GM19438 (cell line): ENCODE results near the gene NPB.

Experiments used
- ATAC-seq: cut with Tn5 transposase; IDR thresholded peaks from one replicate; pipeline ENCODE4 v1.9.1; 2021; ENCODE audit warnings: low read depth; ENCODE audit not compliant: unreplicated experiment

The NPB gene

DNA sequence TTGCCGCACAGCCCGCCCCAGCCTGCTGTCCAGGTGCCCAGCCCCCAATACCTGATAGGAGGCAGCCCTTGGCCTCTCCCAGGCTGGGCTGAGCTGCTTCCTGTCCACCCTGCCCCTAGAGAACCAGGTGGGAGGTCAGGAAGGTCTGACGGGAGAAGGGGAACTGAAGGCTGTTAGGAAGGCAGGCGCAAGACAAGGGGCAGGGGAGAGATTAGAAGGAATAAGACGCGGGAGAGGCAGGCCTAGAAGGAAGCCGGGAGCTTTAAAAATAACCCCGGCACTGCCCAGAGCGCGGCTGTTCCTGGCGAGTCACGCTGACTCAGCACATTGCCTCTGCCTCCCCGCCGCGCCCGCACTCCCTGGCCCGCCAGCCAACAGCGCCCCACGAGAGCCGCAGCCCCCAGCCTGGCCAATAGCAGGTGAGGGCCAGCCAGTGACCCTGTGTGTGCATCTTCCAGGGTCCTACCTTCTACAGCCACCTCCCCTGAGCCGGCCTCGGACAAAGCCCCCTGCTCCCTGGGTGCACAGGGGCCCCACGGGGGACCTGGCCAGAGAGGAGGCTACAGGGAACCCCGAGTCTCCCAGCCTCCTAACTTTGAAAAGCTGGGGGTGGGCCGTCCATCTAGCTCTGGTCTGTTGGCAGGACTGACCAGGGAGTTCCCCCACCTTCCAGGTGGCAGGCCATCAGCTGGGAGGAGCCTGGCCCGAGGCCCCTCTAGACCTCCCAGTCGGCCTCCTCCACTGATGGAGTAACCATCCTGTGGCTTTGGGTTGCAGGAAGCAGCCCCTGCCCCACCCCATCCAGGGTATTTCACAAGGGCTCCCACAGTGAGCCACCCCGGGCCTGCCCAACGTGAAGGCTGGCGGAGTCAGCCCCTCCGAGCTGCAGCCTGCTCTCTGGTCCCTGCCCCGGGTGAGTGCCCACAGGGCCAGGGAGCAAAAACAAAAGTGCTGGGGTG, 21.5 kb downstream of the NPB start:
- no peak for ATAC-seq

- no peak for ATAC-seq
These were observed 22.8 kb downstream of the NPB start for GRCh38 chr17:81924557-81925532.

- no peak for ATAC-seq
These were observed 23.9 kb downstream of the NPB start for GRCh38 chr17:81925860-81926450.

DNA sequence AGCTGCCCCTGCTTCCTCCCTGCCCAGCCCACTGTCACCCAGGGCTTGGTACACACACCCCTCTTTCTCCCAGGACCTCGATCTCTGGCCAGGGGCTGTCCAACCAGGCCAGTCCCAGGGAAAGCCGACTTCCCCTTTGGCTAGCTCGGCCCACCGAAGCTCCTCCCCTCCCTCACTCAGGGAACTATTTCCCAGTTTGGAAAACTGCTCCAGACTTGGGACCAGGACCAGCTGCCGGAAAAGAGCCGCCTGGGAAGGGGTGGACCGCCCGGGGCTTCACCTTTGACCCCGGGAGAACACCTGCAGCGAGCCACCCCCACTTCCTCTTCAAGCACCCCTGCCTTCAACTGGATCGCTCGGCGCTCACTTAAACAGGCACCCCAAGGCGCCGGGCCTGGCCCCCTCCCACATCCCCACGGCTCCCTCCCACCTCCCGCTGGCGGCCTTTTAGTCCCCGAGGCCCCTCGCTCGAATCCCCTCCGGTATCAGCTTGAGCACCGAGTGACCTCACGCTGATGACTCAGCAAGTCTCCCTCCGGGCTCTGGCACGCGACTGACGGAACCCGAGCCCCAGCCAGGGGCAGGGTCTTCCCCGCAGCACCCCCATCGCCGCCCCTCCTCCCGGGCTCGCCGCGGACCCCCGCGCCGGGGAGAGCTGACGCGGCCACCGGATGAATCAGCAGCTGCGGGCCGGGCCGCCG, 24.6 kb downstream of the NPB start:
- ATAC-seq: peak; percentile 16

- ATAC-seq: peak; percentile 19
These were observed 25.2 kb downstream of the NPB start for GRCh38 chr17:81927152-81927652.

GRCh38 chr17:81927653-81928543, 25.9 kb downstream of the NPB start, which contains the start of gene MAFG:
Gene MAFG (minus strand): TSS chr17:81927735. CDS start chr17:81923185, 4,550 bp downstream.
- ATAC-seq: peak; percentile 42

DNA sequence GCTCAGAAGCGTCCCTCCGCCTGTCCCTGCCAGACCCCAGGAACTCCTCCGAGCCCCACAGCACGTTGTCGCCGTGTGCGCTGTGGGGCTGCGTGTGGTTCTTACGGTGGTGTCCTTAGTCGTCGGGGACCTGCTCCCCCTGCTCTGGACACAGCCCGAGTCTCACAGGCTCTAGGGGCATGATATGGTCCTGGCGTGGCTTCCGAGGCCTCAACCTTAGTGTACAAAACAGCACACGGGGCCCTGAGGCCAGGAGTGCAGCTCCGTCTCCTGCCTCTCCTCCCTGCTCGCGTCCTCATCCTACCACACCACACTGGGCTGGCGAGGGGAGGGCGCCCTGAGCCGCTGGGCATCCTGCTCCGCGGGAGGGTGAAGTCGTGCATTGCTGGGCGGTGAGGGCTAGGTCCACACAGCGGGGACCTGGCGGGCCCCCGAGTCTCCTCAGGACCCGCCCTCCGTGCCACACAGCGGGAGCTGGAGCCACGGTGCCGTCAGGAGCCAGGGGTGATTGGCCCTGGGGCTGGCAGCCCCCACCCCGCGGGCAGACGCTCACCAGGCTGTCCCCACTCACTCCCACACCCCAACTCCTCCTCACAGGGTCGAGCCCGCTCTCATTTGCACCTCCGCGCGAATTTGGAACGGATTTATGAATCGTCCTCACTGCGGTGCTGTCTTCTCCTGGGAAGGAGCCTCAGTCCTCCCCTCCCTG, 26.7 kb downstream of the NPB start:
- no peak for ATAC-seq

GRCh38 chr17:81929253-81930141, 27.5 kb downstream of the NPB start:
- ATAC-seq: no peak

DNA sequence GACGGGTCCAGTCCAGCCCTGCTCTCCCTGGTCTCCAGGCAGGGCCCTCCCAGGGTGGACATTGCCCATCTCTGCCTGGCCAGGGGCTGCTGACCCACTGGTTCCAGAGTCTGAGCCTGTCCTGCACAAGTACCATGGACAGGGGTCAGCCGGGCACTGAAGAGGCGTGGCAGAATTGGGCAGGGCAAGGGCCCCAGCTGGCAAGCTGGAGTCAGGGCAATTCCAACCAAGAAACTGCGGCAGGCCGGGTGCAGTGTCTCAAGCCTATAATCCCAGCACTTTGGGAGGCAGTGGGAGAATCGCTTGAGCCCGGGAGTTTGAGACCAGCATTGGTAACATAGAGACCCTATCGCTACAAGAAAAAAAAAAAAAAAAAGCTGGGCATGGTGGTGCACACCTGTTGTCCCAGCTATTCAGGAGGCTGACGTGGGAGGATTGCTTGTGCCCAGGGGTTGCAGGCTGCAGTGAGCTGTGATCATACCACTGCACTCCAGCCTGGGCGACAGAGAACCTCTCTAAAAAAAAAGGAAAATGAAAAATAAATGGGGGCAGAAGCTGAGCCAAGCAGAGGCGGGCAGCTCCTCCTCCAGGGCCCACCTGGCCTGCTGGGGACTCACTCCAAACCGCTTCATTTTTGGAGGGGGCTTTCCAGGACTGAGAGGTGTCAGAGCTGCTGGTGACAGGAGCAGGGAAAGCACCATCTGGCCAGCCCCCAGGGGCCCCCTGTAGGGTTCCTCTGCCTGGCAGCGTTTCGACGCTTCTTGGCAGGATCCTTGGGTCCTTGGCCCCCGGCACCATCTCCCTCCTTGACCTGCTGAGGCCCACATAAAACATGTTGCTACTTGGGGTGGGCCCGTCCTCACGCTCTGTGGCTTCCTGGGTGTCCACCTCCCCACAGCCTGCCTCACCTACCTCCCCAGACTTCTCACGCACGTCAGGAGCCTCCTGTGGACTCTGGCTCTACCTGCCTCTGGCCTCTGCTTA, 28.4 kb downstream of the NPB start:
- no peak for ATAC-seq

DNA sequence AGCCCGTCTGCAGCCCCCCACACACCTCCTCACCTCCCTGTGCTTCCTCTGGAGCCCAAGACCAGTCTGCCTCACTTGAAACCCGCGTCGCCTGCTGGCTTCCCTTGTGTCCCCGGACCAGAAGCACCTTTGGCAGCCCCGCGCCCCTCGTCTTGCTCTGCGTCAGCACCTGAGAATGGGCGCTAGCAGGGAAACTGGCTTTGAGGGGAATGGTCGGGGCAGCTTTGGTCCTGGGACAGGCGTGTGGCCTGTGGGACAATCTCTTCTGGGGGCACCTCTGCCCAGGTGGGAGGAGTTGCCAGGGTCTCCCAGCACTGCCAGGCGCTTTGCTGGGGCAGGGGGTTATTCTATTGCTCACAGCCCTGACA, 29.1 kb downstream of the NPB start:
- no peak for ATAC-seq

DNA sequence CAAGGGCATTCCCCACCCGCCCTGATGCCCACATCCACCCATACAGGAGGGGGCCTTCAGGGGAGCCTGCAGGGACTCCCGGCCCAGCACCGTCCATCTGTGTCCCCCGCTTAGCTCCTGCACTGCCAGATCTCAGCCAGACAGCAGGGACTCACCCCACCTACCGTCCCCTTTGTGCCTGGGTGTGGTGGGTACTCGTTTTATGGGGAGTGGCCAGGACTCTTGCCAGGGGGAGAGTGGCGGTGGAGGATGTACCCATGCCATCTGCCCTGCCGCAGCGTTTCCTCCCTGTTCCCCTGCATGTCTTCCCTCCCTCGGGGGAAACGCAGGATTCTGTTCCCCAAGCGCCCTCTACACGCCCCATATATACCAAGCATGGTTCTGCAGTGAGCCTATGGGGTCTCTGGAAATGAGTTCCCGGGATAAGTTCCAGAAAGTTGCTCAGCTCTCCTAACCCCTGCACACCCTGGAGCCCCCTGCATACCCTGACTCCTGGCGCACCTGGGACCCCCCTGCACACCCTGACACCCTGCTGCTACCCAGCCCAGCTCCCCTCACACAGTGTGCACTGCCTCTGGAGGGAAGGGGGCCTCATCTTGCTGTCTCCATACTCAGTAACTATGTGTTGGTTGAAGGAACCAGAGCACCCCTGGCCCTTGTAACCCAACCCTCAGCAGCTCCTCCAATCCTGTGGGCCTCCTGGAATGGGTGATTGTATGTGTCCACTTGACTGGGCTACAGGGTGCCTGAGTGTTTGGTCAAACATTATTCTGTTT, 29.7 kb downstream of the NPB start:
- ATAC-seq: no peak

DNA sequence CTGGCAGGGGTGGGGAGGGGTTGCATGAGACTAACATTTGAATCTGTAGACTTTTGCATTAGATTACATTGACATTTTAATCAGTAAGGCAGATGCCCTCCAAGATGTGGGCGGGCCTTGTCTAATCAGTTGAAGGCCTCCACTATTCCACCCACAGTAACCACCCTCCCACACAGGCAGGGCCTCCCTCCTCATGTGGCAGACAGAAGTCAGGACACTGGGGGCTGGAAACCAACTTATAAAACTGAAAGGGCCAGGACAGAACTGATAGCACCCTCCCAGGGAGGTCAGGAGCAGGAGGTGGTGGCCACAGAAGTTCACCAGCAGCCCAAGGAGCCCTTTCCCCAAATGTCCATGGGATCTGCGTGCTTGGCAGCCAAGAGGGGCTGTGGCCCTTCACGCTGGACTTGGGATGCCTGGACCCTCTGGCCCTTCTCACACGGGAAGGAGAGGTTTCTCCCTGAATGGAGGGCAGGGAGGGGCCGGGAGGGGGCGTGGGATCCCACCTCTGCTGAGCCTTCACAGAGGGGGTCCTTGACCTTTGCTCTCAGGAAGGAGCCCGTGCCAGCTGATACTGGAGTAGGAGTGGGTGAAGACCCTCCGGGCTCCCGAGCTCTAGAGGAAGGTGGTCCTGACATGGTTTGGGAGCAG, 30.4 kb downstream of the NPB start:
- no peak for ATAC-seq

DNA sequence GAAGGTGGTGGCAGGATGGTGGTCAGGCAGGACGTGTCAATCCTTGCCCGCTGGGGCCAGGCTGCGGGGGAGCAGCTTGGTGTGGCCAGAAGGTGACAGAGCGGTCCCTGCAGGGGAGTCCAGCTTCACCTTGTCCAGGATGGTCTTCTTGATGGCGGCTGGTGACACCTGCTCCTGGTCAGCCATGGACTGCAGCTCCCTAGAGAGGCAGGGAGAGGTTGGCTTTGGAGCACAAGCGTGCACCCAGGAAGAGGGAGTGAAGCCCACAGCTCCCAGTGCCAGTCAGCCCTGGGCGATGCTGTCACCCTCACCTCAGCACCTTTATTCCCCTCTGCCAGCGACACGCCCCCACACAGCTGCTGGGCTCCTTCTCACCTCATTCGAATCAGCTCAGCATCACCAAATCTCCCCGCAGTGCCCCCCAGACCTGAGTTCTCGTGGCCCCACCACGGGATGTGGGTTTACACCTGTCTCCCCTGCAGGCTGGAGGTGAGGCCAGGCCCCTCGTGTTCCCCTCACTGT, 31.2 kb downstream of the NPB start:
- no peak for ATAC-seq

DNA sequence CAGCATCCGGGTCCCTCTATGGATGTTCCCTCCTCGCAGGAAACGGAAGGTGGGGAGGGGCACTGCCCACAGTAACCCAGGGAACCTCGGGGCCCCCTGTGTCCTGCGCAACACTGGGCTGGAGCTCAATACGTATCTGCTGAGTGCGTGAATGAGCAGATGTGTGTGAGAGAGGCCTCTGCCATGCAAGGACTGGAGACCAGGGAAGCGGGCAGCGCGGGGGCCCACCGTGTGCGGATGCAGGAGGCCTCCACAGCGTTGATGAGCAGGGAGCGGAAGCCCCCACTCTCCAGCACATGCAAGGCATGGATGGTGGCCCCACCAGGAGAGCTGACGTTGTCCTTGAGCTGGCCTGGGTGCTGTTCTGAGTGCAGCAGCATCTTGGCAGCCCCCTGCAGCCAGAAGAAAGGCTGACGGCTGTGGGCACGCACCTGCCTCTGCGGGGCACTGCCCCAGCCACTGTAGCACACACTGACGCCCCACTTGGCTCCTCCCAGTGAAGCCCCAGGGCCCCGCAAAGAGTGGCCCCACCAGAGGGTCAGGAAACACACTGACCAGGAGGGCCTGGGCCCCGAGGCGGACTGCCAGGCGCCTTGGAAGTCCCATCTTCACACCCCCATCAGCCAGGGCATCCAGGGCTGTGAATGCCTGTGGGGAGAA, 32.2 kb downstream of the NPB start:
- no peak for ATAC-seq
